Activated CD4-positive, alpha-beta T cell treated with anti-CD3 and anti-CD28 coated beads for 1 hour (primary cell): Measurements from ENCODE around the gene ABHD3.
"Not testable (repeated sequence)": the region's sequence is repeated elsewhere in the genome, so short reads cannot be mapped to it uniquely, and the experiment has no call there.

ENCODE experiments used
- DNase-seq: peaks from one replicate; pipeline ENCODE4 v3.0.0-alpha.2; 2020

The ABHD3 gene

GRCh38 chr18:21640375-21640774, 64.2 kb downstream of the ABHD3 start:
- DNase-seq, result not testable (repeated sequence)

- DNase-seq, result no peak
Observed at GRCh38 chr18:21638822-21639221, 65.8 kb downstream of the ABHD3 start.

GRCh38 chr18:21636769-21637168, 67.8 kb downstream of the ABHD3 start:
- DNase-seq, result no peak

- no peak for DNase-seq
Observed at GRCh38 chr18:21634588-21635199, 69.9 kb downstream of the ABHD3 start.

- DNase-seq, result no peak
Observed at GRCh38 chr18:21632393-21632792, 72.2 kb downstream of the ABHD3 start.

GRCh38 chr18:21629089-21629832, 75.3 kb downstream of the ABHD3 start:
- DNase-seq, result no peak

GRCh38 chr18:21621640-21622039, 82.9 kb downstream of the ABHD3 start:
- not testable (repeated sequence) for DNase-seq

- DNase-seq, result peak; percentile 81
Observed at GRCh38 chr18:21612125-21613039, 92.2 kb downstream of the ABHD3 start, which contains the start of gene SNRPD1. Gene SNRPD1, plus strand, starts transcription at chr18:21612314. Its CDS starts 116 bp downstream, at chr18:21612430.

GRCh38 chr18:21611401-21612124, 93.0 kb downstream of the ABHD3 start:
- not testable (repeated sequence) for DNase-seq

GRCh38 chr18:21605213-21605612, 99.4 kb downstream of the ABHD3 start:
- DNase-seq, result no peak

- no peak for DNase-seq
Observed at GRCh38 chr18:21604671-21605070, 99.9 kb downstream of the ABHD3 start.

- DNase-seq, result no peak
Observed at GRCh38 chr18:21602299-21602587, 102.3 kb downstream of the ABHD3 start.
